ENCODE results near the gene RANBP10. TPM values are rescaled to one million over a fixed set of nuclear protein-coding genes. Genes with fewer than 3 reads are reported as not detected.

Gene RANBP10
- total and polyA plus RNA-seq, 2 donors (not counting 3 experiments of a cell fraction or from before 2014, with no cell fraction given) = 25.6 to 28.8 TPM

- H3K27me3 ChIP-seq (ENCODE audit: control insufficient read depth in 2 of 2, insufficient read depth in 2 of 2, low read length in 2 of 2) = no peaks in the 10 kb centered on the region
- dilution Hi-C loops (cut with MboI; ENCODE audit: extremely low pct_ligation_motif_present, low sequenced_read_pairs) = no loop called here
- CTCF ChIA-PET = interaction anchor here (1.1 to 1.7 kb wide), 5 partner anchors 10 to 97 kb away, joined by 3 to 8 read pairs (median 5); partner anchors contain the start of genes RANBP10 and TSNAXIP1
- intact Hi-C loops (cut with micrococcal nuclease) = loop anchor here (2.0 kb wide), 1 partner anchor 36 kb away; the partner anchor contains the start of genes RANBP10 and TSNAXIP1
- peaks cover 56% of the 10 kb centered on the region for H3K4me1 ChIP-seq (ENCODE audit: control insufficient read depth, extremely low read depth, insufficient read depth, low read length)
- no peaks in the 10 kb centered on the region for H4K20me1 ChIP-seq (replicated peaks; ENCODE audit: control insufficient read depth, extremely low read depth, insufficient read depth, low read length)
- no peaks in the 10 kb centered on the region for H3K36me3 ChIP-seq (ENCODE audit: control insufficient read depth in 2 of 2, extremely low read depth in 1 of 2, insufficient read depth in 2 of 2, low read length in 2 of 2)
- POLR2A ChIA-PET = no interaction called here
- peak overlapping the region; percentile 54 for H3K9ac ChIP-seq (replicated peaks; ENCODE audit: extremely low read depth, insufficient read depth, low read length)
- BruUV-seq (replicated peaks) = TSS peak; percentile 97
- H3K4me2 ChIP-seq (ENCODE audit: insufficient read depth, low read length) = peak overlapping the region; percentile 43
- peak overlapping the region; percentile 88 for H3K27ac ChIP-seq (ENCODE audit: insufficient read depth, low read depth, low read length)
- no peak overlapping the region for H3K4me3 ChIP-seq (replicated peaks in 1 of 3; ENCODE audit: insufficient read depth in 1 of 3, low read depth in 1 of 3, low read length in 3 of 3)
- FAIRE-seq = peak; percentile 80
- H3K9me3 ChIP-seq (replicated peaks; ENCODE audit: control insufficient read depth, insufficient read depth, low read length) = no peaks in the 10 kb centered on the region
- TF ChIP-seq FOS (IDR thresholded peaks at IDR 0.05; ENCODE audit: borderline replicate concordance, insufficient read depth, low read length) (peak; percentile 34), MYC (IDR thresholded peaks at IDR 0.05; ENCODE audit: low read depth, low read length) (no peak), EZH2 (IDR thresholded peaks at IDR 0.05; ENCODE audit: borderline replicate concordance, low read depth, low read length, severe bottlenecking) (no peak), POLR2A (IDR thresholded peaks at IDR 0.05; ENCODE audit: low read depth, low read length) (no peak), JUN (IDR thresholded peaks at IDR 0.05; ENCODE audit: borderline replicate concordance, insufficient read depth, insufficient read length, low read depth) (peak; percentile 16), POLR2AphosphoS5 (IDR thresholded peaks at IDR 0.05; ENCODE audit: insufficient read depth, low read depth, low read length) (peak; percentile 60)
- TF ChIP-seq, protein P1, sequence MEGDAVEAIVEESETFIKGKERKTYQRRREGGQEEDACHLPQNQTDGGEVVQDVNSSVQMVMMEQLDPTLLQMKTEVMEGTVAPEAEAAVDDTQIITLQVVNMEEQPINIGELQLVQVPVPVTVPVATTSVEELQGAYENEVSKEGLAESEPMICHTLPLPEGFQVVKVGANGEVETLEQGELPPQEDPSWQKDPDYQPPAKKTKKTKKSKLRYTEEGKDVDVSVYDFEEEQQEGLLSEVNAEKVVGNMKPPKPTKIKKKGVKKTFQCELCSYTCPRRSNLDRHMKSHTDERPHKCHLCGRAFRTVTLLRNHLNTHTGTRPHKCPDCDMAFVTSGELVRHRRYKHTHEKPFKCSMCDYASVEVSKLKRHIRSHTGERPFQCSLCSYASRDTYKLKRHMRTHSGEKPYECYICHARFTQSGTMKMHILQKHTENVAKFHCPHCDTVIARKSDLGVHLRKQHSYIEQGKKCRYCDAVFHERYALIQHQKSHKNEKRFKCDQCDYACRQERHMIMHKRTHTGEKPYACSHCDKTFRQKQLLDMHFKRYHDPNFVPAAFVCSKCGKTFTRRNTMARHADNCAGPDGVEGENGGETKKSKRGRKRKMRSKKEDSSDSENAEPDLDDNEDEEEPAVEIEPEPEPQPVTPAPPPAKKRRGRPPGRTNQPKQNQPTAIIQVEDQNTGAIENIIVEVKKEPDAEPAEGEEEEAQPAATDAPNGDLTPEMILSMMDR (IDR thresholded peaks at IDR 0.05; ENCODE audit: extremely low read depth in 1 of 2, insufficient read depth in 1 of 2, low read depth in 1 of 2, low read length in 2 of 2) = no peak
- TF ChIP-seq, protein P2, sequence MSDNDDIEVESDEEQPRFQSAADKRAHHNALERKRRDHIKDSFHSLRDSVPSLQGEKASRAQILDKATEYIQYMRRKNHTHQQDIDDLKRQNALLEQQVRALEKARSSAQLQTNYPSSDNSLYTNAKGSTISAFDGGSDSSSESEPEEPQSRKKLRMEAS (IDR thresholded peaks at IDR 0.05; ENCODE audit: insufficient read depth, insufficient read length) = no peak
- DNase-seq (ENCODE audit: low read depth, low spot score) = peak; percentile 75
- no peaks in the 10 kb centered on the region for H3K9me1 ChIP-seq (replicated peaks; ENCODE audit: control insufficient read depth, extremely low read depth, insufficient read depth, low read length)
- no peak overlapping the region for H2AFZ ChIP-seq (ENCODE audit: low read depth, low read length)
- peaks cover 2% of the 10 kb centered on the region for H3K79me2 ChIP-seq (ENCODE audit: control insufficient read depth, insufficient read depth, low read length)
Measured at GRCh38 chr16:67770346-67770991, 35.9 kb downstream of the RANBP10 start.

Measured in endothelial cell of umbilical vein (primary cell).